Endothelial cell of umbilical vein (primary cell): ENCODE results near the gene KIF21B. TPM values are rescaled to one million over a fixed set of nuclear protein-coding genes. Genes with fewer than 3 reads are reported as not detected.

Source experiments
- BruUV-seq: library from RNA; stranded (reverse); fragments of 400-500 nt; replicated peaks from 2 replicates; lab custom pipeline; 2021; lab: Mats Ljungman, UMichigan
- CTCF ChIA-PET: fragments of 300-600, 350-600 bp; sonication (Branson Sonifier 250); formaldehyde crosslinking; loops from one replicate; lab custom pipeline; 2021; ENCODE audit warnings: antibody characterized with exemption, inconsistent platforms; lab: Charles Lee
- POLR2A ChIA-PET: fragments of 300-600, 350-600 bp; sonication (Branson Sonifier 250); formaldehyde crosslinking; loops from one replicate; lab custom pipeline; 2021; ENCODE audit warnings: antibody characterized with exemption, inconsistent platforms; lab: Charles Lee
- DNase-seq: peaks from one replicate; pipeline ENCODE4 v3.0.0-alpha.2; 2011; ENCODE audit warnings: low read depth, low spot score
- FAIRE-seq: peaks from 2 replicates; lab custom pipeline; 2011; peaks lifted over from hg19 to GRCh38; lab: Jason Lieb, UNC
- H2AFZ ChIP-seq: 2 replicates; pipeline ENCODE4 v1.6.0; 2012; ENCODE audit warnings: low read depth, low read length, control low read depth, inconsistent platforms
- H3K27ac ChIP-seq: 2 replicates; pipeline ENCODE4 v1.5.1; 2011; ENCODE audit warnings: low read depth, mild to moderate bottlenecking, control low read depth, low read length, moderate library complexity; ENCODE audit not compliant: insufficient read depth
- H3K27me3 ChIP-seq, 2 experiments: 2 replicates each; pipeline versions ENCODE4 v1.6.0 to v1.6.1; 2011; ENCODE audit warnings: low read length in 2 of 2, mixed read lengths in 1 of 2; ENCODE audit not compliant: control insufficient read depth in 2 of 2, insufficient read depth in 2 of 2
- H3K36me3 ChIP-seq, 2 experiments: 2 replicates in 1 of 2; 3 replicates in 1 of 2; pipeline ENCODE4 v1.5.1; 2011; ENCODE audit warnings: low read length in 2 of 2, mild to moderate bottlenecking in 1 of 2, moderate library complexity in 1 of 2; ENCODE audit not compliant: control insufficient read depth in 2 of 2, insufficient read depth in 2 of 2; ENCODE audit errors: extremely low read depth in 1 of 2
- H3K4me1 ChIP-seq: 3 replicates; pipeline ENCODE4 v1.5.1; 2011; ENCODE audit warnings: mild to moderate bottlenecking, low read length; ENCODE audit not compliant: control insufficient read depth, insufficient read depth; ENCODE audit errors: extremely low read depth
- H3K4me2 ChIP-seq: 2 replicates; pipeline ENCODE4 v1.6.1; 2011; ENCODE audit warnings: low read length, control low read depth, mixed read lengths; ENCODE audit not compliant: insufficient read depth
- H3K4me3 ChIP-seq, 3 experiments: fragments of 200-600 bp in 1 of 3; sonication (generic), shearing (Covaris generic) in 1 of 3; replicated peaks in 1 of 3; 2 replicates each; pipeline ENCODE4 v1.5.1; 2011 to 2016; ENCODE audit warnings: control low read depth in 3 of 3, low read length in 3 of 3, mild to moderate bottlenecking in 2 of 3, inconsistent platforms in 1 of 3, low read depth in 1 of 3, moderate library complexity in 1 of 3; ENCODE audit not compliant: insufficient read depth in 1 of 3
- H3K79me2 ChIP-seq: 2 replicates; pipeline ENCODE4 v1.6.0; 2012; ENCODE audit warnings: low read length, inconsistent platforms; ENCODE audit not compliant: control insufficient read depth, insufficient read depth
- H3K9ac ChIP-seq: replicated peaks from 2 replicates; pipeline ENCODE3; 2011; ENCODE audit warnings: low read length, control low read depth; ENCODE audit not compliant: insufficient read depth; ENCODE audit errors: extremely low read depth
- H3K9me1 ChIP-seq: replicated peaks from 3 replicates; pipeline ENCODE4 v1.6.0; 2011; ENCODE audit warnings: mild to moderate bottlenecking, low read length; ENCODE audit not compliant: control insufficient read depth, insufficient read depth; ENCODE audit errors: extremely low read depth
- H3K9me3 ChIP-seq: replicated peaks from 2 replicates; pipeline ENCODE4 v1.5.1; 2012; ENCODE audit warnings: low read length, inconsistent platforms; ENCODE audit not compliant: control insufficient read depth, insufficient read depth
- H4K20me1 ChIP-seq: replicated peaks from 2 replicates; pipeline ENCODE3; 2011; ENCODE audit warnings: mild to moderate bottlenecking, low read length; ENCODE audit not compliant: control insufficient read depth, insufficient read depth; ENCODE audit errors: extremely low read depth
- CTCF ChIP-seq, 2 donors: IDR thresholded peaks; 1 replicate in 1 of 2; 2 replicates in 1 of 2; pipeline ENCODE4 v1.5.1; 2011; ENCODE audit warnings: low read length in 2 of 2, mild to moderate bottlenecking in 2 of 2, moderate library complexity in 2 of 2, control low read depth in 1 of 2, inconsistent platforms in 1 of 2, low read depth in 1 of 2; ENCODE audit not compliant: insufficient read depth in 1 of 2; ENCODE audit errors: extremely low read depth in 1 of 2
- EZH2 ChIP-seq: IDR thresholded peaks from 2 replicates; pipeline ENCODE4 v1.6.1; 2012; ENCODE audit warnings: borderline replicate concordance, low read depth, mild to moderate bottlenecking, moderate library complexity, low read length, inconsistent platforms; ENCODE audit not compliant: severe bottlenecking
- FOS ChIP-seq: IDR thresholded peaks from 2 replicates; pipeline ENCODE4 v1.6.1; 2011; ENCODE audit warnings: mild to moderate bottlenecking, low read length, moderate library complexity, borderline replicate concordance; ENCODE audit not compliant: insufficient read depth
- GATA2 ChIP-seq: IDR thresholded peaks from 2 replicates; pipeline ENCODE4 v1.7.0; 2011; ENCODE audit warnings: low read depth, mild to moderate bottlenecking, moderate library complexity, mixed read lengths, low read length; ENCODE audit not compliant: insufficient read length, insufficient read depth
- JUN ChIP-seq: IDR thresholded peaks from 2 replicates; pipeline ENCODE4 v1.6.1; 2011; ENCODE audit warnings: borderline replicate concordance, low read depth; ENCODE audit not compliant: insufficient read length, insufficient read depth
- POLR2A ChIP-seq: IDR thresholded peaks from 2 replicates; pipeline ENCODE4 v1.6.1; 2012; ENCODE audit warnings: low read depth, mild to moderate bottlenecking, control low read depth, low read length
- POLR2AphosphoS5 ChIP-seq: IDR thresholded peaks from 2 replicates; pipeline ENCODE4 v1.6.1; 2012; ENCODE audit warnings: low read depth, mild to moderate bottlenecking, control low read depth, low read length, moderate library complexity; ENCODE audit not compliant: insufficient read depth
- dilution Hi-C: fragments of 300-500 bp; cut with MboI; formaldehyde crosslinking; loops from one replicate; pipeline ENCODE4 v1.15.0; 2019; ENCODE audit warnings: low sequenced_read_pairs; ENCODE audit not compliant: extremely low pct_ligation_motif_present
- intact Hi-C: fragments of 100-400 bp; cut with micrococcal nuclease; formaldehyde crosslinking; loops from one replicate; pipeline ENCODE4 v1.10.0; 2022
- polyA plus RNA-seq, 4 experiments: library from polyadenylated mRNA; depleted of rRNA in 3 of 4; stranded (reverse) in 3 of 4; unstranded in 1 of 4; fragments of >200 nt; gene quantifications; 2 replicates each; pipeline versions ENCODE4 v1.2.1 to v1.2.3, GENCODE V29; 2011 to 2012; ENCODE audit warnings: missing spikeins in 1 of 4
- total RNA-seq: library from RNA; stranded (reverse); gene quantifications from 2 replicates; pipeline ENCODE4 v1.2.3, GENCODE V29; 2021

Gene KIF21B
- total and polyA plus RNA-seq, 2 donors (not counting 3 experiments of a cell fraction or from before 2014, with no cell fraction given), result 1.9 to 4.4 TPM

GRCh38 chr1:201064806-201065205 is 41.3 kb upstream of the KIF21B start:
- ChIA-PET CTCF (interaction anchor here (0.7 to 1.1 kb wide), 4 partner anchors 9 to 93 kb away, joined by 3 read pairs; no protein-coding TSS in a partner anchor), POLR2A (no interaction called here)
- H3K4me2 ChIP-seq, result no peak overlapping the region
- BruUV-seq, result no TSS peak
- no peaks in the 10 kb centered on the region for H3K36me3 ChIP-seq
- no peak overlapping the region for H3K4me3 ChIP-seq
- H2AFZ ChIP-seq, result no peak overlapping the region
- intact Hi-C loops (no loop called here), dilution Hi-C loops (no loop called here)
- H3K27me3 ChIP-seq, result peaks cover 2 to 13% of the 10 kb centered on the region in 2 experiments
- FAIRE-seq, result no peak
- DNase-seq, result no peak
- H3K27ac ChIP-seq, result no peak overlapping the region
- H3K9me1 ChIP-seq, result no peaks in the 10 kb centered on the region
- no peaks in the 10 kb centered on the region for H3K79me2 ChIP-seq
- no peak overlapping the region for H3K9ac ChIP-seq
- no peaks in the 10 kb centered on the region for H4K20me1 ChIP-seq
- TF ChIP-seq GATA2 (no peak), JUN (no peak), FOS (no peak), POLR2A (no peak), POLR2AphosphoS5 (no peak), EZH2 (no peak), CTCF (IDR thresholded peaks at IDR 0.05; ENCODE audit: extremely low read depth in 1 of 2, insufficient read depth in 1 of 2, low read depth in 1 of 2, low read length in 2 of 2) (no peak)
- no peaks in the 10 kb centered on the region for H3K4me1 ChIP-seq
- no peaks in the 10 kb centered on the region for H3K9me3 ChIP-seq
